HG03196 (cell line): ENCODE results near the gene EFNB2.

Source experiments
- ATAC-seq: cut with Tn5 transposase; IDR thresholded peaks from one replicate; pipeline ENCODE4 v1.9.1; 2021; ENCODE audit not compliant: unreplicated experiment

Gene EFNB2

GRCh38 chr13:106487129-106487528, 48.3 kb downstream of the EFNB2 start:
- ATAC-seq: no peak

- no peak for ATAC-seq
Measured at GRCh38 chr13:106486287-106486686, 49.2 kb downstream of the EFNB2 start.

GRCh38 chr13:106484537-106485193, 50.8 kb downstream of the EFNB2 start:
- no peak for ATAC-seq

- ATAC-seq: no peak
Measured at GRCh38 chr13:106484084-106484483, 51.4 kb downstream of the EFNB2 start.

- no peak for ATAC-seq
Measured at GRCh38 chr13:106481919-106482318, 53.5 kb downstream of the EFNB2 start.

GRCh38 chr13:106480351-106480910, 55.0 kb downstream of the EFNB2 start:
- ATAC-seq: no peak

- ATAC-seq: no peak
Measured at GRCh38 chr13:106479929-106480328, 55.5 kb downstream of the EFNB2 start.

GRCh38 chr13:106478116-106478515, 57.3 kb downstream of the EFNB2 start:
- ATAC-seq: no peak

GRCh38 chr13:106477303-106477702, 58.2 kb downstream of the EFNB2 start:
- no peak for ATAC-seq

- ATAC-seq: no peak
Measured at GRCh38 chr13:106475852-106476251, 59.6 kb downstream of the EFNB2 start.

- no peak for ATAC-seq
Measured at GRCh38 chr13:106474912-106475311, 60.5 kb downstream of the EFNB2 start.

GRCh38 chr13:106473154-106473553, 62.3 kb downstream of the EFNB2 start:
- ATAC-seq: no peak

- ATAC-seq: no peak
Measured at GRCh38 chr13:106472621-106473020, 62.8 kb downstream of the EFNB2 start.

GRCh38 chr13:106471957-106472543, 63.4 kb downstream of the EFNB2 start:
- peak; percentile 73 for ATAC-seq

- ATAC-seq: no peak
Measured at GRCh38 chr13:106470576-106470975, 64.9 kb downstream of the EFNB2 start.

- ATAC-seq: no peak
Measured at GRCh38 chr13:106468744-106469590, 66.5 kb downstream of the EFNB2 start.

GRCh38 chr13:106468207-106468606, 67.3 kb downstream of the EFNB2 start:
- no peak for ATAC-seq

- ATAC-seq: no peak
Measured at GRCh38 chr13:106467427-106468122, 67.9 kb downstream of the EFNB2 start.

GRCh38 chr13:106466691-106467426, 68.6 kb downstream of the EFNB2 start:
- ATAC-seq: no peak

GRCh38 chr13:106464076-106464475, 71.4 kb downstream of the EFNB2 start:
- ATAC-seq: no peak
